Skeletal muscle tissue (tissue), 4 donors: ENCODE data around the gene SHTN1. TPM values are rescaled to one million over a fixed set of nuclear protein-coding genes. Genes with fewer than 3 reads are reported as not detected.

ENCODE experiments used
- H3K27ac ChIP-seq: one replicate; pipeline ENCODE4 v1.7.0; 2013; ENCODE audit warnings: mild to moderate bottlenecking, low read depth, low read length, inconsistent platforms
- H3K27me3 ChIP-seq, 3 donors: one replicate each; pipeline ENCODE4 v1.7.0; 2013; ENCODE audit warnings: low read length in 3 of 3; ENCODE audit not compliant: control insufficient read depth in 3 of 3, insufficient read depth in 3 of 3
- H3K36me3 ChIP-seq, 3 donors: one replicate each; pipeline ENCODE4 v1.7.0; 2013; ENCODE audit warnings: low read length in 3 of 3; ENCODE audit not compliant: control insufficient read depth in 3 of 3, insufficient read depth in 3 of 3
- H3K4me1 ChIP-seq, 3 donors: one replicate each; pipeline ENCODE4 v1.7.0; 2013; ENCODE audit warnings: low read length in 3 of 3, mild to moderate bottlenecking in 3 of 3; ENCODE audit not compliant: control insufficient read depth in 3 of 3, insufficient read depth in 3 of 3
- H3K4me3 ChIP-seq, 3 donors: one replicate each; pipeline ENCODE4 v1.7.0; 2013; ENCODE audit warnings: low read length in 3 of 3
- H3K9ac ChIP-seq, 3 donors: one replicate each; pipeline ENCODE4 v1.7.0; 2013; ENCODE audit warnings: low read length in 3 of 3, mild to moderate bottlenecking in 3 of 3, moderate library complexity in 2 of 3, low read depth in 1 of 3
- H3K9me3 ChIP-seq, 3 donors: one replicate each; pipeline ENCODE4 v1.7.0; 2013; ENCODE audit warnings: low read length in 3 of 3; ENCODE audit not compliant: control insufficient read depth in 3 of 3
- total RNA-seq: library from RNA; depleted of rRNA; stranded (reverse); fragments of >200 nt; gene quantifications from one replicate; pipeline ENCODE4 v1.2.3, GENCODE V29; 2014
- donor health status: Osteomylitis.

SHTN1 gene
- total RNA-seq, 1 donor from 2014 or later, result 1.6 TPM

DNA sequence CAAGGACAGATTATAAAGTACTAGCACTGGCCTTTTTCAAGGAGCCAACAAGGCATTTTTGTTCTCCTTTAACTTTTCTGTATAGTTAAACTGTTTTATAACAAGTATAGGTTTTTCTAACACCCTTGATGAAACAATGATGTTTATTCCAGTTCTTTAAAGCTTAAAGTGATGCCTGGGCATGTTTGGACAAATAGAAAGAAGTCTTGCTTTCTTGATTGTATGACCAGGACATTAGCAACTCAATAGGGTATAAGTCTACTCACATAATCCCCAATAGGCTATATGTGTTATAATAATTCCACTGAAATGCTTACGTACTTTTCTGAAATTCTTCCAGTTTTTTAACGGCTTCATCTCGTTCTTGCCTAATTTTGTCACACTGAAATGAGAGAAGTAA lies 36.7 kb downstream of the SHTN1 start:
- H3K4me1 ChIP-seq, result no peaks in the 10 kb centered on the region
- H3K4me3 ChIP-seq, result no peak overlapping the region
- H3K9ac ChIP-seq, result no peak overlapping the region
- no peak overlapping the region for H3K27ac ChIP-seq
- H3K27me3 ChIP-seq, result no peaks in the 10 kb centered on the region
- H3K9me3 ChIP-seq, result no peaks in the 10 kb centered on the region
- no peaks in the 10 kb centered on the region for H3K36me3 ChIP-seq

DNA sequence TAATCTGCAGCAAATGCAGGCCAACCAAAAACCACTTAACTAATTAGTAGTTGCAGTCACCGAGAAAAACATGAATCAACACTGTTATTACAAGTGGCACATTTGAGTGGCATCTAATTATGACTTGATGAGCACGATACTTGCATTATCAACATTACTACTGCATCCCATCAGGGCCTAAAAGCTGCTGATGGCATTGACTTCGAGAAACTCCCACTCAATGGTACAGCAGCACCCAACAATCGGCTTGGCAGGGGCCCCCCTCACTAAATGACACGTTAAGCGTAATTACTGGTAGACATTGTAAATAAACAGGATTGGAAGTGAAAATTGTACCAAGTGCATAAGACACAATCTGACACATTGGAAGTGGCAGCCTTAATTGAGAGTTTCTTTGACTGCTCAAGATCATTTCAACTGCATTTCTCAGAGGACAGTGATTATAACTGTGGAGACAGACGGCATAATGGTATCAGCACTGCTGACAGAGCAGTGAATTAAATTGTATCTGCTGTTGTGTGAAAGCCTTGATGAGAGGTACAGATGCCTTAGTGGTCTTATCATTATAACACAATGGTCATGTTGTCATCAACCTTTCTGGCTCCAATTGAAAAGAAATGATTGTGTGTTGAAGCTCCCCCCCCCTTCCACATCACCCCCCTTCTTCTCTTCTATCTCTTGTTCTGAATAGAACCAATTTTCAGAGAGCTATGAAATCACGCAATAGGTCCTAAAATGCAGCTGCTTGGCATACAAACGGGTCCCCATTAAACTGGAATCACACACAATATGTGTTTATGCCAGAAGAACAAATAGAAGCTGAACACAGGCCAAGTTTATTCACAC lies 43.4 kb downstream of the SHTN1 start:
- H3K27me3 ChIP-seq, result no peaks in the 10 kb centered on the region
- no peaks in the 10 kb centered on the region for H3K9me3 ChIP-seq
- H3K9ac ChIP-seq, result no peak overlapping the region
- H3K36me3 ChIP-seq, result peaks cover 0 to 2% (median 0%) of the 10 kb centered on the region in 3 donors
- H3K4me3 ChIP-seq, result no peak overlapping the region
- H3K27ac ChIP-seq, result no peak overlapping the region
- H3K4me1 ChIP-seq, result no peaks in the 10 kb centered on the region

DNA sequence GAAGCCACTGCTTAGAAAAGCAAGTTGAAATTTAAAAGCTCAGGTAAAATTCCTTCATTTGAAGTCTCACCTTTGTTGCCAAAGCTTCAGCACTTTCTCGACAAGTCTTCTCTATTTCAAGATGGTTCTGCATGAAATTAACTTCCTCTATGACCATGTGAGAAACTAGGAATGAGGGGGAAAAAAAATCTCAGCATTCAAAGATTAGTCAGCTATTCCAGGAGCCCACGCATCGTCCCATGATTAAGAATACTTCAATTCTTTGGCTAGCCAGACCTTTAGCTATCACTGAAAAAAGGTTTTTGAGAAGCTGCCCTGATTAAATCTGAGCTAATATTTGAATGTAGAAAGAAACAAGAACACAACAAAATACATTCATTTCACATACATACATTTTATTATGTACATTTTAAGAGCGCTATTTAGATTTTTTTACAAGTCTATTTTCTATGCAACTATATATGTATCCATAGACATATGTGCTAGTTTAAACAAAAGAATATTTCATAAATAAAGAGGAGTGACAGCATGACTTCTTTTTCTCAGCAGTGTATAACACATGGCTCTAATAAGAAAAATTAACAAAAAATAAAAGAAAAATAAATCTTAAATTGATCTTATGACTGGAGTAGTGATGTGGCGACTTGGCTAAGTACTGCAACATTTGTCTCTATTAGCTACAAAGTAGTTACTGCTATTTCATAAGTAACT lies 44.8 kb downstream of the SHTN1 start:
- Histone ChIP-seq H3K9me3 (no peaks in the 10 kb centered on the region), H3K4me1 (no peaks in the 10 kb centered on the region), H3K4me3 (no peak overlapping the region), H3K36me3 (peaks cover 0 to 2% (median 0%) of the 10 kb centered on the region in 3 donors), H3K27ac (no peak overlapping the region), H3K27me3 (no peaks in the 10 kb centered on the region), H3K9ac (no peak overlapping the region)

DNA sequence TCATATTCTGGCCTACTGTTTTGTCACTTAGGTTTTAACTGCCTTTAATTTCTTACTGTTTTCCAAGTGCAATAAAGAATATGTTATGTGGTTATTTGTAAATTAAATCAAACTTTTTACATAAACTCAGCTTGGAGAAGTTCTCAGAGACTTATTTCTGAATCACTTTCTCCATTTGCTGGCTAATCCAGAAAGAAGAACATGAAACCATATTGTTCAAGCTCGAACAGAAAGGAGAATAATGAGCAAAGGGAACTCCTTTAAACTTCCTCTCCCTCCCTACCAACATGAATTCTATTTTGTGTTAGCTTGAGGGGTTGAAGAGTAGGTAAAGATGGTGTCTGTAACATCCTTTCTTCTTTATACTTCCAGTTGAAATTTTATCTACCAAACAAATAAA lies 52.3 kb downstream of the SHTN1 start:
- no peak overlapping the region for H3K27ac ChIP-seq

DNA sequence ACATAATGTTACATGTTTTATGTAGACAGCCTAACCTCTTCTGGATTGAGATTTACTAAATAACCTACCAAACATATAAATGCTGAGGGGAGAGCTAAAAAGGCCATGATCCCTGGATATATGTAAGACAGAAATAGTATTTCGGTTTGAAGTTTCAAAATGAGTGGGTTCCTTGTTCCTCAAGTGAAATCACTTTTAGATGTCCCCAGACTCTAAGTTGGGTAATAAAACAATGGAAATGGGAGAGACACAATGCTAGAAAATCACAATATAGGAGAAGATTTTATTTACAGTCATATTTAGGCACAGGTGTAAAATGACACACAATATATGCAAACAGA lies 56.5 kb downstream of the SHTN1 start:
- Histone ChIP-seq H3K27me3 (no peaks in the 10 kb centered on the region), H3K9me3 (no peaks in the 10 kb centered on the region), H3K27ac (no peak overlapping the region), H3K4me3 (no peak overlapping the region), H3K9ac (no peak overlapping the region), H3K36me3 (no peaks in the 10 kb centered on the region), H3K4me1 (peaks cover 0 to 3% (median 0%) of the 10 kb centered on the region in 3 donors)

More for the DNA sequence above, 52.3 kb downstream of the SHTN1 start:
- Histone ChIP-seq H3K36me3 (no peaks in the 10 kb centered on the region), H3K4me3 (no peak overlapping the region), H3K9me3 (no peaks in the 10 kb centered on the region), H3K4me1 (no peaks in the 10 kb centered on the region), H3K9ac (no peak overlapping the region), H3K27me3 (no peaks in the 10 kb centered on the region)

DNA sequence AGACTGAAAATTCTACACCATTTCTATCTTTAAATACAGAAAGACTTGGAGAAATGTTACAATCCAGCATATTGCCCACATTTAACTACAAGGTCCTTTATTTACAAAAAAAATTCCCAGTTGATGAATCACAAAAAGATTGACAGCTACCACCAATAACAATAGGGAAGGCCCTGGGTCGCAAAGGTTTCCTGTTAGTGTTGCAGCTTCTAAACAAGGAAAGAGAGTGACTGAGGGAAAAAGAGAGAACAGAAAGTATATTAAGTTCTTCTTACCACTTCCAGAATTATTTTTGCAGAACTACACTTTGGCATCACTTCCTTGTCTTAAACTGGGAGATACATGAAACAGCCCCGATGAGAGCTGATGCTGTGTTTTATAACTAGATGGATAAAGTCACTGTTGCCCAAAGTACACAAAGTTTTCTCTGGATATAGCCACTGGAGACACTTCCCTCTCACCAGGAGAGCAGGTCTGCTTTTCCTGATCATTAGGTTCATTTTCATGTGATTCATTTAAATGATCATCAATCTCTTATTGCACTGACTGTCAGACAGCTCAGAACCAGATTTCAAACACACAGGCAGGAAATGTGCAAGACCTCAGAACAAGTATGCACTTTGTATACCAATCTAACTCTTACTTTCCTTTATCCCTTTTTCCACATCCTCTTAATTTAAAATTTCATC lies 57.0 kb downstream of the SHTN1 start:
- Histone ChIP-seq H3K4me3 (no peak overlapping the region), H3K27me3 (no peaks in the 10 kb centered on the region), H3K9me3 (no peaks in the 10 kb centered on the region), H3K27ac (no peak overlapping the region), H3K36me3 (no peaks in the 10 kb centered on the region), H3K9ac (no peak overlapping the region), H3K4me1 (peaks cover 0 to 3% (median 0%) of the 10 kb centered on the region in 3 donors)

DNA sequence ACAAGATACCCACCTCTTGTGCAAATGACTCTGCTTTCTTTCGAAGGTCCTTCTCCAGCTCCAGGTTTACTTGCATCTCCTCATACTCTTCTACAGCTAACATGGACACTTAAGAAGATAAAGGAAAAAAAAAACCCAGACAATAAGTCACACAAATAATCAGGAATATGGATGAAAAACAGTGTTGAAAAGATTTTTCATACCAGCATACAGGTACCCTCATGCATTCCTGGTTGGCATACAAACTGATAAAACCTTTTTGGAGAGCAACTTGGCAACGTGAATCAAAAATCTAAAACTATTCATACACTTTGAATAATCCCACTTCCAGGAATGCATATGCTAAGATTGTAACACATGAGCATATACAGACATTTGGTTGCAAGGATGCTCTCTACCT lies 60.1 kb downstream of the SHTN1 start:
- H3K27me3 ChIP-seq, result no peaks in the 10 kb centered on the region
- no peak overlapping the region for H3K9ac ChIP-seq
- peaks cover 0 to 3% (median 0%) of the 10 kb centered on the region in 3 donors for H3K4me1 ChIP-seq
- no peak overlapping the region for H3K4me3 ChIP-seq
- no peaks in the 10 kb centered on the region for H3K9me3 ChIP-seq
- H3K27ac ChIP-seq, result no peak overlapping the region
- no peaks in the 10 kb centered on the region for H3K36me3 ChIP-seq

DNA sequence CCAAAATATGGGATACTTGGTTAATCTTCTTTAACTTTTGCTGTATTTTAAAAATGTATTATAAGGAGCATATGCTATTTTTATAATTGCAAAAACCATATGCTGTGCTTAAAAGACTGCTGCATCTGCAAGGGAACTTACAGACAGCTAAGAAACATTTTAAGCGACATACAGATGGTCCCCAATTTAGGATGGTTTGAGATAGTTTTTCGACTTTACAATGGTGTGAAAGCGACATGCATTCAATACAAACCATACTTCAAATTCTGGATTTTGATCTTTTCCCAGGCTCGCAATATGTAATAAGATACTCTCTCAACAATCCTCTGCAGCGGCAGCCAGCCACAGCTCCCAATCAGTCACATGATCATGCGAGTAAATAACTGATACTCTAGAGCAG lies 73.2 kb downstream of the SHTN1 start:
- no peak overlapping the region for H3K4me3 ChIP-seq
- no peaks in the 10 kb centered on the region for H3K27me3 ChIP-seq
- H3K27ac ChIP-seq, result no peak overlapping the region
- H3K36me3 ChIP-seq, result no peaks in the 10 kb centered on the region
- H3K9me3 ChIP-seq, result no peaks in the 10 kb centered on the region
- no peak overlapping the region for H3K9ac ChIP-seq
- no peaks in the 10 kb centered on the region for H3K4me1 ChIP-seq

DNA sequence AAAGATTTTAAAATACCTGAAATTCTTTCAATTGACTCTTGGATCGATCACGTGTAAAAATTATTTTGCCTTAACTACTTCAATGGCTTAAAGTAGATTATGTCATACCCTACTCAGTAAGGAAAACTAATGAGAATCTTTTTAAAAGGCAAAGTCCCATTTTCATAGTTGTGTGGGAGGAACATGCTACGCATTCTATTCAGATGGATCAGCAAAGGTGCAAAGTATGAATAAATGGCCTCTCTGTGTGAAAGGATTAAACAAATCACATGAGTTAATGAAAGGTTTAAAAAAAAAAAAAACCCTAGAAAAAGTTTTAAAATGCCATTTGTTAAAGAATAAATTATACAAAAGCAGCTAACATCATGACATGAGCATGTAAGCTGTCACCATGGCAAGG lies 78.6 kb downstream of the SHTN1 start:
- Histone ChIP-seq H3K9ac (no peak overlapping the region), H3K4me3 (no peak overlapping the region), H3K27ac (no peak overlapping the region), H3K4me1 (no peaks in the 10 kb centered on the region), H3K36me3 (no peaks in the 10 kb centered on the region), H3K9me3 (no peaks in the 10 kb centered on the region), H3K27me3 (no peaks in the 10 kb centered on the region)

DNA sequence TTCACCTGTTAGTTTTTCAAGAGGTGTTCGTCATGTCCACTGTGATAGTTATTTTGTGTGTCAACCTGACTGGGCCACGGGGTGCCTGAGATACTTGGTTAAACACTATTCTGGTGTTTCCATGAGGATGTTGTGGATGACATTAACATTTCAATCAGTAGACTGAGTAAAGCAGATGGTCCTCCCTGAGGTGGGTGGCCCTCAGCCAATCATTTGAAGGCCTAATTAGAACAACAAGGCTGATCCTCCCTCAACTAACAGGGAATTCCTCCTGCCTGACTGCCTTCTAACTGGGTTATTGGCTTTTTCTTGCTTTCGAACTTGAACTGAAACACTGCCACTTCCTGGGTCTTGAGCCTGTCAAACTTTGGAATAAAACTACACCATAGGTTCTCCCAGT lies 79.9 kb downstream of the SHTN1 start:
- no peak overlapping the region for H3K4me3 ChIP-seq
- H3K9me3 ChIP-seq, result no peaks in the 10 kb centered on the region
- no peaks in the 10 kb centered on the region for H3K27me3 ChIP-seq
- no peaks in the 10 kb centered on the region for H3K36me3 ChIP-seq
- no peak overlapping the region for H3K27ac ChIP-seq
- no peak overlapping the region for H3K9ac ChIP-seq
- H3K4me1 ChIP-seq, result no peaks in the 10 kb centered on the region
